Endothelial cell (in vitro differentiated cells): Measurements from ENCODE around the gene PTPRD. TPM values are rescaled to one million over a fixed set of nuclear protein-coding genes. Genes with fewer than 3 reads are reported as not detected.

Source experiments
- DNase-seq: peaks from one replicate; pipeline ENCODE4 v3.0.0; 2021; ENCODE audit warnings: low spot score
- H3K27ac Mint-ChIP-seq: one replicate; pipeline ENCODE4 v1.8.0; 2021; ENCODE audit warnings: mixed read lengths, inconsistent platforms; ENCODE audit not compliant: unreplicated experiment
- H3K27me3 Mint-ChIP-seq: one replicate; pipeline ENCODE4 v1.8.0; 2021; ENCODE audit warnings: mild to moderate bottlenecking, moderate library complexity, mixed read lengths, inconsistent platforms; ENCODE audit not compliant: unreplicated experiment
- H3K36me3 Mint-ChIP-seq: one replicate; pipeline ENCODE4 v1.8.0; 2021; ENCODE audit warnings: mild to moderate bottlenecking, low read depth, mixed read lengths, inconsistent platforms; ENCODE audit not compliant: unreplicated experiment
- H3K4me1 Mint-ChIP-seq: one replicate; pipeline ENCODE4 v1.8.0; 2021; ENCODE audit warnings: mild to moderate bottlenecking, mixed read lengths, inconsistent platforms; ENCODE audit not compliant: unreplicated experiment
- H3K4me3 Mint-ChIP-seq: one replicate; pipeline ENCODE4 v1.8.0; 2021; ENCODE audit warnings: mild to moderate bottlenecking, mixed read lengths, inconsistent platforms; ENCODE audit not compliant: unreplicated experiment
- H3K9me3 Mint-ChIP-seq: one replicate; pipeline ENCODE4 v1.8.0; 2021; ENCODE audit warnings: mixed read lengths, inconsistent platforms; ENCODE audit not compliant: unreplicated experiment
- CTCF ChIP-seq: fragments of 200-600 bp; sonication (generic); IDR thresholded peaks from one replicate; pipeline ENCODE4 v1.5.0; 2021; ENCODE audit warnings: antibody characterized with exemption; ENCODE audit not compliant: unreplicated experiment
- total RNA-seq: library from RNA; stranded (reverse); fragmentation: NEBNext Ultra II Directional; extraction: Animal tissue kit (Norgen Biotek cat#: 25700); gene quantifications from one replicate; pipeline ENCODE4 v1.2.1, GENCODE V29; 2021; ENCODE audit not compliant: unreplicated experiment

PTPRD gene
- total RNA-seq, 1 donor from 2014 or later: 47.8 TPM

- Mint-ChIP-seq H3K9me3 (no peaks in the 10 kb centered on the region), H3K27me3 (no peaks in the 10 kb centered on the region), H3K4me1 (no peaks in the 10 kb centered on the region), H3K27ac (no peak overlapping the region), H3K36me3 (no peaks in the 10 kb centered on the region), H3K4me3 (no peak overlapping the region)
- DNase-seq: no peak
- no peak for TF ChIP-seq CTCF
Measured at GRCh38 chr9:8751406-8751930, 1861.3 kb downstream of the PTPRD start.

- TF ChIP-seq CTCF: no peak
- no peak for DNase-seq
- H3K27ac Mint-ChIP-seq: no peak overlapping the region
- H3K36me3 Mint-ChIP-seq: no peaks in the 10 kb centered on the region
- H3K27me3 Mint-ChIP-seq: no peaks in the 10 kb centered on the region
- no peaks in the 10 kb centered on the region for H3K4me1 Mint-ChIP-seq
- no peaks in the 10 kb centered on the region for H3K9me3 Mint-ChIP-seq
- no peak overlapping the region for H3K4me3 Mint-ChIP-seq
Measured at GRCh38 chr9:8750639-8751051, 1862.2 kb downstream of the PTPRD start.

- no peak overlapping the region for H3K27ac Mint-ChIP-seq
- H3K27me3 Mint-ChIP-seq: no peaks in the 10 kb centered on the region
- no peaks in the 10 kb centered on the region for H3K9me3 Mint-ChIP-seq
- no peaks in the 10 kb centered on the region for H3K36me3 Mint-ChIP-seq
- DNase-seq: no peak
- no peaks in the 10 kb centered on the region for H3K4me1 Mint-ChIP-seq
- no peak overlapping the region for H3K4me3 Mint-ChIP-seq
- TF ChIP-seq CTCF: no peak
Measured at GRCh38 chr9:8745347-8745746, 1867.5 kb downstream of the PTPRD start.

- Mint-ChIP-seq H3K9me3 (no peaks in the 10 kb centered on the region), H3K4me1 (peaks cover 10% of the 10 kb centered on the region), H3K4me3 (no peak overlapping the region), H3K27ac (no peak overlapping the region), H3K36me3 (no peaks in the 10 kb centered on the region), H3K27me3 (peaks cover 2% of the 10 kb centered on the region)
- no peak for DNase-seq
- TF ChIP-seq CTCF: no peak
Measured at GRCh38 chr9:8738945-8739344, 1873.9 kb downstream of the PTPRD start.

- H3K4me1 Mint-ChIP-seq: peaks cover 23% of the 10 kb centered on the region
- H3K27me3 Mint-ChIP-seq: peaks cover 2% of the 10 kb centered on the region
- no peak overlapping the region for H3K4me3 Mint-ChIP-seq
Measured at GRCh38 chr9:8736805-8737204, 1876.0 kb downstream of the PTPRD start.

More at GRCh38 chr9:8736805-8737204, 1876.0 kb downstream of the PTPRD start:
- H3K36me3 Mint-ChIP-seq: no peaks in the 10 kb centered on the region
- DNase-seq: no peak
- no peak for TF ChIP-seq CTCF
- no peaks in the 10 kb centered on the region for H3K9me3 Mint-ChIP-seq
- no peak overlapping the region for H3K27ac Mint-ChIP-seq
